KOPT-K1 (cell line): ENCODE results near the gene TTYH3.

Experiments
- H3K27ac ChIP-seq: fragments of 200-600 bp; sonication (generic); 2 replicates; pipeline ENCODE4 v1.5.1; 2016; ENCODE audit warnings: antibody characterized with exemption, mild to moderate bottlenecking, low read depth, low read length; ENCODE audit not compliant: poor library complexity, severe bottlenecking
- H3K36me3 ChIP-seq: fragments of 200-600 bp; sonication (generic); 2 replicates; pipeline ENCODE4 v1.5.1; 2017; ENCODE audit warnings: antibody characterized with exemption, mild to moderate bottlenecking, low read length, moderate library complexity; ENCODE audit not compliant: insufficient read depth
- H3K9me3 ChIP-seq: fragments of 200-600 bp; sonication (generic); 2 replicates; pipeline ENCODE4 v1.5.1; 2017; ENCODE audit warnings: antibody characterized with exemption, low read length, mild to moderate bottlenecking; ENCODE audit not compliant: insufficient read depth, poor library complexity, severe bottlenecking

The TTYH3 gene

GRCh38 chr7:2713370-2713769 is 81.6 kb downstream of the TTYH3 start:
- H3K9me3 ChIP-seq = no peaks in the 10 kb centered on the region
- no peaks in the 10 kb centered on the region for H3K36me3 ChIP-seq
- no peak overlapping the region for H3K27ac ChIP-seq

- Histone ChIP-seq H3K36me3 (no peaks in the 10 kb centered on the region), H3K27ac (no peak overlapping the region), H3K9me3 (no peaks in the 10 kb centered on the region)
Observed at GRCh38 chr7:2713978-2714377, 82.2 kb downstream of the TTYH3 start.
